Right atrium auricular region (tissue), 2 donors: ENCODE data around the gene FBXO11. TPM values are rescaled to one million over a fixed set of nuclear protein-coding genes. Genes with fewer than 3 reads are reported as not detected.

ENCODE experiments used
- DNase-seq: peaks from one replicate; pipeline ENCODE4 v3.0.0-alpha.2; 2019; ENCODE audit warnings: low spot score
- H3K27ac ChIP-seq, 2 donors: fragments of 200-600 bp; sonication (generic); 1 replicate in 1 of 2; 2 replicates in 1 of 2; pipeline ENCODE4 v1.5.1; 2016 to 2019
- H3K27me3 ChIP-seq, 2 donors: fragments of 200-600 bp; sonication (generic); one replicate each; pipeline versions ENCODE4 v1.5.1 to v1.6.0; 2017 to 2019
- H3K36me3 ChIP-seq: fragments of 200-600 bp; sonication (generic); one replicate; pipeline ENCODE4 v1.5.1; 2016
- H3K4me1 ChIP-seq, 2 donors: fragments of 200-600 bp; sonication (generic); one replicate each; pipeline versions ENCODE4 v1.5.1 to v1.6.0; 2017 to 2019
- H3K4me3 ChIP-seq, 2 donors: fragments of 200-600 bp; sonication (generic); 1 replicate in 1 of 2; 2 replicates in 1 of 2; pipeline ENCODE4 v1.5.1; 2017 to 2019; ENCODE audit warnings: mild to moderate bottlenecking in 1 of 2, moderate library complexity in 1 of 2
- H3K9me3 ChIP-seq, 2 donors: fragments of 200-600 bp; sonication (generic); one replicate each; pipeline ENCODE4 v1.5.1; 2019
- CTCF ChIP-seq, 2 donors: fragments of 200-600 bp; sonication (generic); IDR thresholded peaks; one replicate each; pipeline ENCODE4 v1.5.1; 2019; ENCODE audit warnings: antibody characterized with exemption in 2 of 2
- total RNA-seq, 2 donors: library from RNA; depleted of rRNA; stranded (reverse); fragments of >200 nt; gene quantifications; one replicate each; pipeline ENCODE4 v1.1.0, GENCODE V29; 2016

Gene FBXO11
- total RNA-seq, 2 donors from 2014 or later: 28.6 to 31.7 TPM

DNA sequence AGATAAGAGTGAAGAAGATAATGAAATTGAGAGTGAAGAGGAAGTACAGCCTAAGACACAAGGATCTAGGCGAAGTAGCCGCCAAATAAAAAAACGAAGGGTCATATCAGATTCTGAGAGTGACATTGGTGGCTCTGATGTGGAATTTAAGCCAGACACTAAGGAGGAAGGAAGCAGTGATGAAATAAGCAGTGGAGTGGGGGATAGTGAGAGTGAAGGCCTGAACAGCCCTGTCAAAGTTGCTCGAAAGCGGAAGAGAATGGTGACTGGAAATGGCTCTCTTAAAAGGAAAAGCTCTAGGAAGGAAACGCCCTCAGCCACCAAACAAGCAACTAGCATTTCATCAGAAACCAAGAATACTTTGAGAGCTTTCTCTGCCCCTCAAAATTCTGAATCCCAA, 107.7 kb downstream of the FBXO11 start:
- Histone ChIP-seq H3K9me3 (peaks cover 0 to 8% of the 10 kb centered on the region in 2 donors), H3K27ac (no peak overlapping the region), H3K4me1 (peaks cover 0 to 2% of the 10 kb centered on the region in 2 donors), H3K4me3 (no peak overlapping the region), H3K27me3 (no peaks in the 10 kb centered on the region), H3K36me3 (peaks cover 75% of the 10 kb centered on the region)
- no peak for DNase-seq
- no peak for TF ChIP-seq CTCF (IDR thresholded peaks at IDR 0.05)

DNA sequence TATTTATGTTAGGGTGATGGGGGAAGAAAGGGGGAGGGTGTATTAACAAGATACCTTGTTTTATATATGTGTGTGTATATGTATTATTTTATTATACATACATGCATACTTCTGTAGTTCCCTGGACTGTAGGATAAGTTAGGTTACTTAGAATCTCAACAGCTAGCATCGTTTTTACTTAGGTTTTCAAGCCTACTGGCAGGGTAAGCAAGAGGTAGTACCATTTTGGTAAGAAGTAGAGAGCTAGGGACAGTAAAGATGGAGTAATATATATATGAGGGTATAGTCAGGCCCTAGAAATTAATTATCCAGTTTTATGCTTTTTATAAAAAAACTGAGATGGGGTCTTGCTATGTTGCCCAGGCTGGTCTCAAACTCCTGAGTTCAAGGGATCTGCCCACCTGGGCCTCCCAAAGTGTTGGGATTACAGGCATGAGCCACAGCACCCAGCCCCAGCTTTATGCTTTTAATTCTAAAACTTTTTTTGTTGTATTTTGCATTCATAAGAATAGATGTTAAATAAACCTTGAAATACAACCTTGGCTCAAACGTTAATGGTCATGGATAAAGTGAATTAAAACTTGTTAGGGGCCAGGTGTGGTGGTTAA, 110.1 kb downstream of the FBXO11 start:
- H3K4me3 ChIP-seq: no peak overlapping the region
- no peaks in the 10 kb centered on the region for H3K27me3 ChIP-seq
- H3K27ac ChIP-seq: no peak overlapping the region
- H3K4me1 ChIP-seq: peaks cover 0 to 2% of the 10 kb centered on the region in 2 donors
- peaks cover 60% of the 10 kb centered on the region for H3K36me3 ChIP-seq
- no peak for DNase-seq
- no peak for TF ChIP-seq CTCF (IDR thresholded peaks at IDR 0.05)
- H3K9me3 ChIP-seq: no peaks in the 10 kb centered on the region

DNA sequence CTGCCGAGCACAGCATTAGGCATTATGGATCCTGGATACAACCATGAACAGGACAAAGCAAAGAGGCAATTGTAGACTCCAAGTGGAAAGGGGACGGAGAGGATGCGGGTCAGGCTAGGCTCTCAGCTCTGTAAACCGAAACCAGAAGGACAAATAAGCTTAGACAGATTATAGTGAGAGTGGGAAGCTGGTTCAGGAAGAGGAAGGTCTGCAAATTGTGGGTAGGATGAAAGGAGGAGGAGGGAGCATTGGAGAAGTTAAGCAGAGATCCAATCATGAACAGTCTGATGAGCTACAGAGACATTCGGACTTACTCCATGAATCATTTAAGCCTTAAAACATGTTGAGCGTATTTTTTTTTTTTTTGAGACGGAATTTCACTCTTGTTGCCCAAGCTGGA, 120.3 kb downstream of the FBXO11 start:
- H3K27me3 ChIP-seq: no peaks in the 10 kb centered on the region
- no peak for DNase-seq
- H3K9me3 ChIP-seq: no peaks in the 10 kb centered on the region
- H3K36me3 ChIP-seq: no peaks in the 10 kb centered on the region
- no peak overlapping the region for H3K4me3 ChIP-seq
- no peak for TF ChIP-seq CTCF (IDR thresholded peaks at IDR 0.05)
- H3K4me1 ChIP-seq: peaks cover 0 to 18% of the 10 kb centered on the region in 2 donors
- H3K27ac ChIP-seq: no peak overlapping the region

DNA sequence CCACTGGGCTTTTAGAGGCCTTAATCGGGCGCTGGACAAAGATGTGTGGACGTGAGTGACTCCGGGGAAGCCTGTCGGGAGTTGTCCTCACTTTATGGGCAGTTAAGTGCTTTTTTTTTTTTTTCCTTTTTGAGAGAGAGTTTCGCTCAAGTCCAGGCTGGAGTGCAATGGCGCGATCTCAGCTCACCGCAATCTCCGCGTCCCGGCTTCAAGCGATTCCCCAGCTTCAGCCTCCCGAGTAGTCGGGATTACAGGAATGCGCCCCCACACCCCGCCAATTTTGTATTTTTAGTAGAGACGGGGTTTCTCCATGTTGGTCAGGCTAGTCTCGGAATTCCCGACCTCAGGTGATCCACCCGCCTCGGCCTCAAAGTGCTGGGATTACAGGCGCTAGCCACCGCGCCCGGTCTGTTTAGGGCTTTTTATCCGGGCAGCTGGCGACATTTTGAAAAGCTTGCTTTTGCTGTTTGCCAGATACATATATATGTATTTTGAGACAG, 121.9 kb downstream of the FBXO11 start:
- Histone ChIP-seq H3K27me3 (no peaks in the 10 kb centered on the region), H3K9me3 (no peaks in the 10 kb centered on the region), H3K4me3 (peak overlapping the region; percentile 74 to 92), H3K36me3 (no peaks in the 10 kb centered on the region), H3K27ac (peak overlapping the region; percentile 91 to 93), H3K4me1 (peaks cover 0 to 18% of the 10 kb centered on the region in 2 donors)
- DNase-seq: no peak
- no peak for TF ChIP-seq CTCF (IDR thresholded peaks at IDR 0.05)

GRCh38 chr2:47783486-47784351, 122.6 kb downstream of the FBXO11 start:
- TF ChIP-seq CTCF (IDR thresholded peaks at IDR 0.05): peak in 1 of 2 donors; percentile 28
- H3K4me1 ChIP-seq: peaks cover 0 to 18% of the 10 kb centered on the region in 2 donors
- no peaks in the 10 kb centered on the region for H3K36me3 ChIP-seq
- H3K27me3 ChIP-seq: no peaks in the 10 kb centered on the region
- H3K27ac ChIP-seq: peak overlapping the region; percentile 91 to 93
- peak overlapping the region; percentile 74 to 92 for H3K4me3 ChIP-seq
- DNase-seq: peak; percentile 62
- no peaks in the 10 kb centered on the region for H3K9me3 ChIP-seq
